Middle frontal gyrus (tissue), 1 donor: ENCODE results near the gene PVRIG.
"Not testable (repeated sequence)": the region's sequence is repeated elsewhere in the genome, so short reads cannot be mapped to it uniquely, and the experiment has no call there.

Source experiments
- DNase-seq: peaks from one replicate; pipeline ENCODE4 v3.0.0-alpha.2; 2015; ENCODE audit warnings: low spot score; ENCODE audit errors: extremely low spot score

PVRIG gene

GRCh38 chr7:100219801-100220585 is at the start of gene PVRIG:
Gene PVRIG, plus strand, starts transcription at chr7:100219949. Its CDS starts 22 bp downstream, at chr7:100219971.
- not testable (repeated sequence) for DNase-seq

GRCh38 chr7:100170101-100170897 is 49.5 kb upstream of the PVRIG start:
- DNase-seq: no peak

- DNase-seq: no peak
Measured at GRCh38 chr7:100171087-100171681, 48.6 kb upstream of the PVRIG start.

GRCh38 chr7:100171840-100172239 is 47.9 kb upstream of the PVRIG start:
- DNase-seq: no peak

GRCh38 chr7:100173806-100174495 is 45.8 kb upstream of the PVRIG start:
- DNase-seq: no peak

GRCh38 chr7:100174582-100174981 is 45.2 kb upstream of the PVRIG start:
- no peak for DNase-seq

GRCh38 chr7:100175296-100175935 is 44.3 kb upstream of the PVRIG start:
- DNase-seq: no peak

- DNase-seq: no peak
Measured at GRCh38 chr7:100176096-100177044, 43.4 kb upstream of the PVRIG start.

GRCh38 chr7:100177045-100178001 is 42.4 kb upstream of the PVRIG start, which contains the start of the genes GPC2 and STAG3:
Gene GPC2, minus strand, starts transcription at chr7:100177381. Its CDS starts 182 bp downstream, at chr7:100177199.
Gene STAG3, plus strand, starts transcription at chr7:100177918. Its CDS starts 2,639 bp downstream, at chr7:100180557.
- peak; percentile 70 for DNase-seq

GRCh38 chr7:100180084-100180483 is 39.7 kb upstream of the PVRIG start:
- not testable (repeated sequence) for DNase-seq

- DNase-seq: not testable (repeated sequence)
Measured at GRCh38 chr7:100182616-100183015, 37.1 kb upstream of the PVRIG start.

GRCh38 chr7:100183090-100183489 is 36.7 kb upstream of the PVRIG start:
- not testable (repeated sequence) for DNase-seq

- no peak for DNase-seq
Measured at GRCh38 chr7:100185726-100186125, 34.0 kb upstream of the PVRIG start.

- DNase-seq: no peak
Measured at GRCh38 chr7:100189061-100189460, 30.7 kb upstream of the PVRIG start.

GRCh38 chr7:100190048-100190711 is 29.6 kb upstream of the PVRIG start:
- DNase-seq: no peak

GRCh38 chr7:100191775-100192174 is 28.0 kb upstream of the PVRIG start:
- DNase-seq: no peak

- DNase-seq: not testable (repeated sequence)
Measured at GRCh38 chr7:100192281-100192862, 27.4 kb upstream of the PVRIG start.
